Smooth muscle cell (in vitro differentiated cells): Measurements from ENCODE around the gene TIMM22. TPM values are rescaled to one million over a fixed set of nuclear protein-coding genes. Genes with fewer than 3 reads are reported as not detected.

Experiments
- DNase-seq: peaks from one replicate; lab custom pipeline; 2025; ENCODE audit not compliant: unreplicated experiment; lab: John Stamatoyannopoulos, UW
- H2AFZ ChIP-seq: fragments of 200-600 bp; sonication (generic); 2 replicates; pipeline ENCODE4 v1.6.0; 2016; ENCODE audit warnings: antibody characterized with exemption, low read depth, mild to moderate bottlenecking
- H3F3A ChIP-seq: fragments of 200-600 bp; sonication (generic); 2 replicates; pipeline ENCODE4 v1.6.0; 2017; ENCODE audit warnings: antibody characterized with exemption, low read depth
- H3K27ac ChIP-seq: fragments of 200-600 bp; sonication (generic); 2 replicates; pipeline ENCODE4 v1.5.1; 2016; ENCODE audit warnings: low read depth, mild to moderate bottlenecking
- H3K27me3 ChIP-seq: fragments of 200-600 bp; sonication (generic); 2 replicates; pipeline ENCODE4 v1.6.1; 2016; ENCODE audit warnings: low read depth, mild to moderate bottlenecking
- H3K36me3 ChIP-seq: fragments of 200-600 bp; sonication (generic); 2 replicates; pipeline ENCODE4 v1.5.1; 2016; ENCODE audit warnings: low read depth
- H3K4me1 ChIP-seq: fragments of 200-600 bp; sonication (generic); 2 replicates; pipeline ENCODE4 v1.5.1; 2016; ENCODE audit warnings: low read depth
- H3K4me2 ChIP-seq: fragments of 200-600 bp; sonication (generic); 2 replicates; pipeline ENCODE4 v1.6.0; 2016; ENCODE audit warnings: mild to moderate bottlenecking
- H3K4me3 ChIP-seq: fragments of 200-600 bp; sonication (generic); 2 replicates; pipeline ENCODE4 v1.5.1; 2016; ENCODE audit warnings: mild to moderate bottlenecking
- H3K79me2 ChIP-seq: fragments of 200-600 bp; sonication (generic); 2 replicates; pipeline ENCODE4 v1.6.0; 2016; ENCODE audit warnings: low read depth, mild to moderate bottlenecking
- H3K9ac ChIP-seq: fragments of 200-600 bp; sonication (generic); 2 replicates; pipeline ENCODE4 v1.6.0; 2016; ENCODE audit warnings: low read depth
- H3K9me3 ChIP-seq: fragments of 200-600 bp; sonication (generic); replicated peaks from 2 replicates; pipeline ENCODE4 v1.5.1; 2016; ENCODE audit warnings: low read depth
- H4K20me1 ChIP-seq: fragments of 200-600 bp; sonication (generic); 2 replicates; pipeline ENCODE4 v1.6.0; 2016; ENCODE audit warnings: low read depth
- WGBS: methylation state at CpG from one replicate; pipeline ENCODE4 v1.1.7; 2016; ENCODE audit warnings: low lambda C conversion rate; 5-methylcytosine and 5-hydroxymethylcytosine counted together
- polyA plus RNA-seq: library from polyadenylated mRNA; unstranded; fragments of >200 nt; fragmentation: Nextera tagmentation; extraction: Ambion mirVana; gene quantifications from 2 replicates; pipeline ENCODE4 v1.2.1, GENCODE V29; 2016
- total RNA-seq: library from RNA; depleted of rRNA; stranded (reverse); fragments of >200 nt; gene quantifications from 2 replicates; pipeline ENCODE4 v1.2.3, GENCODE V29; 2014
- TF ChIP-seq, protein P1 (sequence below): fragments of 200-600 bp; sonication (generic); IDR thresholded peaks from 2 replicates; pipeline ENCODE4 v1.5.1; 2017; ENCODE audit warnings: borderline replicate concordance, mild to moderate bottlenecking, antibody characterized with exemption; ENCODE audit not compliant: insufficient read depth, poor library complexity, severe bottlenecking

TIMM22 gene
- total and polyA plus RNA-seq, 2 experiments from 2014 or later = 13.7 to 24.0 TPM

DNA sequence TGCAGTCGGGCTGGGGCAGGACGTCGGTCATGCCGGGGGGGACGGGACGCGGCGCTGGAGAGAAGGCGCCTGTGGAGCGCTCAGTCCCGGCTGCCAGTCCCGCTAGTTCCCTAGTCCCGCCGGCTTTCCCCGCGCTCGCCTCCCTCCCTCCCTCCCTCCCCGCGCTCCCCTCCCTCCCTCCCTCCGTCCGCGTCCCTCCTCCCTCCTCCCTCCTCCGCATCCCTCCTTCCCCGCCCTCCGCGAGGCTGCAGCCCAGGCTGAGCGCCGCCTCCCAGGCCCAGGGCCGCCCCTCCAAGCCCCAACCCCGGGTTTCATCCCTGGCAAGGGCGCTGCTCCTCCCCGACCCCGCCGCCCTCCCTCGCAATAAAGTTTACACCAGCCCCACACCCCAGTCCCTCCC lies 34.8 kb downstream of the TIMM22 start:
- H3K27me3 ChIP-seq = peaks cover 3% of the 10 kb centered on the region
- peak overlapping the region; percentile 23 for H3K4me3 ChIP-seq
- no peaks in the 10 kb centered on the region for H3F3A ChIP-seq
- no peak overlapping the region for H3K27ac ChIP-seq
- no peak overlapping the region for H2AFZ ChIP-seq
- TF ChIP-seq, protein P1, sequence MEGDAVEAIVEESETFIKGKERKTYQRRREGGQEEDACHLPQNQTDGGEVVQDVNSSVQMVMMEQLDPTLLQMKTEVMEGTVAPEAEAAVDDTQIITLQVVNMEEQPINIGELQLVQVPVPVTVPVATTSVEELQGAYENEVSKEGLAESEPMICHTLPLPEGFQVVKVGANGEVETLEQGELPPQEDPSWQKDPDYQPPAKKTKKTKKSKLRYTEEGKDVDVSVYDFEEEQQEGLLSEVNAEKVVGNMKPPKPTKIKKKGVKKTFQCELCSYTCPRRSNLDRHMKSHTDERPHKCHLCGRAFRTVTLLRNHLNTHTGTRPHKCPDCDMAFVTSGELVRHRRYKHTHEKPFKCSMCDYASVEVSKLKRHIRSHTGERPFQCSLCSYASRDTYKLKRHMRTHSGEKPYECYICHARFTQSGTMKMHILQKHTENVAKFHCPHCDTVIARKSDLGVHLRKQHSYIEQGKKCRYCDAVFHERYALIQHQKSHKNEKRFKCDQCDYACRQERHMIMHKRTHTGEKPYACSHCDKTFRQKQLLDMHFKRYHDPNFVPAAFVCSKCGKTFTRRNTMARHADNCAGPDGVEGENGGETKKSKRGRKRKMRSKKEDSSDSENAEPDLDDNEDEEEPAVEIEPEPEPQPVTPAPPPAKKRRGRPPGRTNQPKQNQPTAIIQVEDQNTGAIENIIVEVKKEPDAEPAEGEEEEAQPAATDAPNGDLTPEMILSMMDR = no peak
- H3K9ac ChIP-seq = no peak overlapping the region
- no peaks in the 10 kb centered on the region for H3K4me1 ChIP-seq
- H4K20me1 ChIP-seq = peaks cover 87% of the 10 kb centered on the region
- peak overlapping the region; percentile 76 for H3K4me2 ChIP-seq
- no peaks in the 10 kb centered on the region for H3K79me2 ChIP-seq
- peak; percentile 12 for DNase-seq
- 3% methylated on average over 6 of the region's 35 CpGs for WGBS
- H3K36me3 ChIP-seq = no peaks in the 10 kb centered on the region
- no peaks in the 10 kb centered on the region for H3K9me3 ChIP-seq

DNA sequence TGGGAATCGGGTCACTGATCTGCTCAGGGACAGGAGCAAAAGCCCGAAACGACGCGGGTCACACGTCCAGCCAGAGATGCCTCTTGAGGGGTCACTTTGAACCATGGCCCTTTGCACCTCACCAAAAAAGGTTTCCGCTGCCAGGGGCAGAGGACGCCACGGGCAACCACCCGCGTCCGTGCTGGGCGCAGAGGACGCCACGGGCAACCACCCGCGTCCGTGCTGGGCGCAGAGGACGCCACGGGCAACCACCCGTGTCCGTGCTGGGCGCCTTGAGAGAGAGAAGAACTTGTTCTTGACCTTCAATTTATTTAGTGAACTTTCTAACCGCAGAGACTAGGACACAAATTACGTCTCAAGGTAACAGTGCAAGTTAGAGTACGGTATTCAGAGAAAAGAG lies 35.5 kb downstream of the TIMM22 start:
- WGBS = 87% methylated on average over 27 of the region's 27 CpGs
- no peak overlapping the region for H3K4me3 ChIP-seq
- H3K9ac ChIP-seq = no peak overlapping the region
- H2AFZ ChIP-seq = no peak overlapping the region
- no peak for DNase-seq
- no peaks in the 10 kb centered on the region for H3K79me2 ChIP-seq
- H3K4me2 ChIP-seq = no peak overlapping the region
- peaks cover 89% of the 10 kb centered on the region for H4K20me1 ChIP-seq
- TF ChIP-seq, protein P1 = no peak
- no peaks in the 10 kb centered on the region for H3K9me3 ChIP-seq
- no peaks in the 10 kb centered on the region for H3K36me3 ChIP-seq
- peaks cover 3% of the 10 kb centered on the region for H3K27me3 ChIP-seq
- no peaks in the 10 kb centered on the region for H3F3A ChIP-seq
- H3K4me1 ChIP-seq = no peaks in the 10 kb centered on the region
- no peak overlapping the region for H3K27ac ChIP-seq

DNA sequence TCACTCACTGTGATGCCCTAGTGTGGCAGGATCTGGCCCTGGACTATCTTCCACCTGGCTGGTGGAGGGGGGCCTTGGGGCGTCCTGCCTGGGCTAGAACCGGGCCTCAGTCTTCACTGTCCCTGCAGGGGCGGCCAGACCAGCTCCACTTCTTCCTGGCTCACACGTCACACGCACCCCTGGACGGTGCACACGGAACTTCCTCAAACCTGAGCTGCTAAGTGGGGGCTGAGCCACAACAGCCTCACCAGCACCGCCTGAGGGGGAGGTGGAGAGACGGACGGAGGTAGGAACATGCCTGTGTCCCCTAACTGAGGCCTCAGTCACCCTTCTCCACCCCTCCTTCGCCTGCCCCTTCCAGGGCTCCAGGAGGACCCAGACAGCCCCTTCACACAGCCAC lies 36.6 kb downstream of the TIMM22 start:
- no peaks in the 10 kb centered on the region for H3K4me1 ChIP-seq

DNA sequence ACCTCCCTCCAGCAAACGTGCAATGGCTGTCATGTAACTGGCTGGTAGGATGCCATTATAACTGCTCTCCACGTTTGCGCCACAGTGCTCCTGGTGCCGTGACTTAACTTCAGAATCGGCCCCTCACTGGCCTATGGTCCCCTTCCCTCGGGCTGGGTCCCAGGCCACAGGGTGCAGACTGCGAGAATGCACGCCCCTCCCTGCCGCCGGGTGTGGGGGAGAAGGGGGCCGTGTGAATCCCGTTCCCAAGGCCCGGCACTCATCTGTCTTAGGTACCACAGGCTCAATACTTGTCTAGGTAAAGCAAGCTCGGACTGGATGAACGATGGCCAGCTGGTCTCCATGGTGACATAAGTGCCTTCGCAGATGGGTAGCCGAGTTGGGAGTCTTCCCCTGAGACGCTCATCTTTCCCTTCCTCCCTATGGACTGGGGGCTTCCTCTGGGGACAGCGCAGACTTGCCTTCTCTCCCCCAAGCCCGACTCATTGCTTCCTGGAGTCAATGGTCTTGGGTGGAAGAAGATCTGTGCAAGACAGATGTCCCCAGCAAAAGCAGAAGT lies 37.8 kb downstream of the TIMM22 start:
- peaks cover 3% of the 10 kb centered on the region for H3K27me3 ChIP-seq
- no peak overlapping the region for H2AFZ ChIP-seq
- H3K4me3 ChIP-seq = no peak overlapping the region
- H3K4me2 ChIP-seq = no peak overlapping the region
- TF ChIP-seq, protein P1 = no peak
- WGBS = 92% methylated on average over 20 of the region's 20 CpGs
- no peak overlapping the region for H3K27ac ChIP-seq
- no peaks in the 10 kb centered on the region for H3K4me1 ChIP-seq
- DNase-seq = no peak
- no peaks in the 10 kb centered on the region for H3K79me2 ChIP-seq
- peaks cover 93% of the 10 kb centered on the region for H4K20me1 ChIP-seq
- H3F3A ChIP-seq = no peaks in the 10 kb centered on the region
- no peaks in the 10 kb centered on the region for H3K36me3 ChIP-seq
- no peak overlapping the region for H3K9ac ChIP-seq
- no peaks in the 10 kb centered on the region for H3K9me3 ChIP-seq

More for the DNA sequence above, 36.6 kb downstream of the TIMM22 start:
- Histone ChIP-seq H3K36me3 (no peaks in the 10 kb centered on the region), H3K4me3 (no peak overlapping the region), H3K79me2 (no peaks in the 10 kb centered on the region), H3K4me2 (no peak overlapping the region), H3F3A (no peaks in the 10 kb centered on the region), H2AFZ (no peak overlapping the region), H4K20me1 (peaks cover 93% of the 10 kb centered on the region), H3K27me3 (peaks cover 3% of the 10 kb centered on the region), H3K9me3 (no peaks in the 10 kb centered on the region), H3K9ac (no peak overlapping the region), H3K27ac (no peak overlapping the region)
- TF ChIP-seq, protein P1 = no peak
- no peak for DNase-seq
- WGBS = 94% methylated on average over 11 of the region's 11 CpGs
